C1 segment of cervical spinal cord (tissue), 14 donors: ENCODE data around the gene LIPA.
A peak's percentile ranks its signal among the peaks of the same experiment; 100 is the strongest.

Experiments
- DNase-seq, 14 donors: peaks; one replicate each; lab custom pipeline; 2025; lab: John Stamatoyannopoulos, UW

LIPA gene

DNA sequence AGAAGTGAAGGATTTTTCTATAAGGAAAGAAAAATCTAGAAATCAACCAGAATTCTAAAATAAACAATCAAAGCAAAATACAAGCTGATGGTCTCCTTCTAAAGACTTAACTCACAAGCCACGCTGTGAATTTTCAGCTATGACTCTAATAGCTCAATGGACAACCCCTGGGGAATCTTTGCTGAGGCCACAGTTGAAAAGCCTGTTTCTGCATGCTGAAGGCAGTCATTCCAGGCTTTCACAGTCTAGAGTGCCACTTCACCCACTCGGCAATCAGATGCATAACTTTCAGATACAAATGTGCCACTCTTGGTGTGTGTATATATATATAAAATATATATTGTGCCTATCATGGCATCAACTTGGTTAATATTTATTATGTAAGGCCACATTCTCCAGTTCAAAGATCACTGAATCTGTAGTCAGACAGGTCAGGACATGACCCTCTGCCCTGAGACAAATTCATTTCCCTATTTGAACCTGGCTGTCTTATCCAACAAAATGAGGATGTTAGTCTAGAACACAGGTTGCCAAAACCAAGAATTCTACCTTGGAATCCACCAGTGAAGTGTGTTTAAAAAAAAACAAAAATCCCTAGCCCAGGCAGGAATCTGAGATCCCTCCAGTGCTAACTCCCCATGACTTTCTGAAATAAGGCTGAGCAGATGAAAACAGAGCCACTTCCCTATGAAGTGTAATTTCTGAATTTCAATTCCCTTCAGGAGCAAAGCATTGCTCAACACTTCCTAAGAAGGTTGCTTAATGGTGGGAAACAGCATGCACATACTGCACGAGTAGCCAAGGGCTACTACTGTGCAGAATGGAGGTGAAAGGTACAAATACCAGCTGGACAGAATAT, 9.9 kb downstream of the LIPA start:
- DNase-seq, result no peak

DNA sequence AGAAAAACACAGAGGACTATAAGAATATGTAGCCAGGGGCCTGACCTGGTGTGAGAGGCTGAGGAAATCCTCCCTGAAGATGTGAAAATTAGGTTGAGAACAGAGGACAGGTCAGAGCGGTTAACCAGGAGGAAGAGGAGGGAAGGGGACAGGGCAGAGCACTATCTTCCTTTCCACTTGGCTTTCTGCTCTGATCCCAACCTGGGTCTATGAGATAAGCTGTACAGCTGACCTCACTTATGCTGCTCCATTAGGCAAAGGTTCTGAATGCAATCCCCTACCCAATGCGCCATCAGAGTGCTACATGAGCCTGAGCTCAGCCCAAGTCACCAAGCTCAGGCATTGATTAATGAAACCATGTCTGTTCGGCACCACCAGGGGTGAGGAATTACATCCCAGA, 10.5 kb downstream of the LIPA start:
- DNase-seq, result no peak

DNA sequence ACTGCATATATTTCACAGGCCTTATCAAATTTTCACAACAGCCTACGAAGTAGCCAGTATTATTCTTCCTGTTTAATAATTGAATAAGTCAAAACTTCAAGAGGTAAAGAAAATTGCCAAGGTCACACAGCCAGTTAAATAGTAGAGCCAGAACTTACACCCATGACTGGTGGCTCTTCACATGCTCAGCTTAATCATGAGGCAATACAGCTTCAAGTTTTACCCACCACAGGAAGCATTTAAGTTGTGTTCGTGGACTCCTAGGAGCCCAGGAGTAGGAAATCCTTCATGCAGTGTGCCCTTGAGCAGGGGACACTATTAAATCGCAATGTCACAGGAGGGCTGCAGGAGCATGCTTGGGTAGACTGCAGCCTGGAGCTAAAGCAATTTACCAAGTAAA, 11.1 kb downstream of the LIPA start:
- no peak for DNase-seq

DNA sequence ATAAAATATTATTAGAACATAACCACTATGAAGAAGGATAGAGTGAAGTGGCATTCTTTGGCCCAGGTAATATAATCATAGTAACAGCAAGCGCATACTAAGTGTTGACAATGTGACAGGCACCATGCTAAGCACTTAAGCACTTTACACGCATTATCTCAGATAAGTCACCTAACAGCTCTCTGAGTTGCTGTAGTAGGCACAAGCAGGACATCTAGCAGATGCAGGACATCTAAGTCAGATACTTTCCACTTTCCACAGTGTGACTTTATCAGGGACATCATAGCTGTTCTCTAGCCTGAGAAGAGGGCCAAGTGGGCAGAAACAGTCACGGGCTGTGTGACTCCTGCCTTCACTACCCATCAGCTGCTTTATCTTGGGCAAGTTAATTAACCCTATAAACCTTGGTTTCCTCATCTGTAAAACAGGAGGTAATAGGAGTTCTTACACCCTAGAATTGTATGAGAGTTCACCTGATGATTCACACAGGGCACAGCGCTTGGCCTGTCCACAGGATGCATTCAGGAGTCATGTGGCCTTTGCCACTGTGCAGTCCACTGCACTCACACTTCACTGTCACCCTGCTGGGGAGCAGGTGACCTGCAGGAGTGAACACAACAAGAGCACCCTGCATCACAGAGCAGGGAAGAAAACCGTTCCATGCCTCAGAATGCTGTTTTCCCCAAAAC, 12.5 kb downstream of the LIPA start:
- no peak for DNase-seq

DNA sequence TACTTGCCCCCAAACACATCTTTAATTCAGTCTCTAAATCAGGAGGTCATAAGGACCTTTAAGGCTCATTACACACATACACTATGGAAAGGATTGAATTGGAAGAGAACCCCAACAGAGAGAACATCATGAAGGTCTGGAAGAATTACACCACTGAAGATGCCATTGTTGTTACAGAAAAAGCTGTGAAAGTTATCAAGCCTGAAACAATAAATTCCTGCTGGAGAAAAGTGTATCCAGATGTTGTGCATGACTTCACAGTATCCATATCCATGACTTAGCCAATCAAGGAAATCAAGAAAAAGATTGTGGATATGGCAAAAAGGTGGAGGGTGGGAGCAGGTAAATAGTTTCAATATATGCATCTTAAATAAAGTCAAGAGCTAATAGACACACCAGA, 13.7 kb downstream of the LIPA start:
- DNase-seq, result no peak

DNA sequence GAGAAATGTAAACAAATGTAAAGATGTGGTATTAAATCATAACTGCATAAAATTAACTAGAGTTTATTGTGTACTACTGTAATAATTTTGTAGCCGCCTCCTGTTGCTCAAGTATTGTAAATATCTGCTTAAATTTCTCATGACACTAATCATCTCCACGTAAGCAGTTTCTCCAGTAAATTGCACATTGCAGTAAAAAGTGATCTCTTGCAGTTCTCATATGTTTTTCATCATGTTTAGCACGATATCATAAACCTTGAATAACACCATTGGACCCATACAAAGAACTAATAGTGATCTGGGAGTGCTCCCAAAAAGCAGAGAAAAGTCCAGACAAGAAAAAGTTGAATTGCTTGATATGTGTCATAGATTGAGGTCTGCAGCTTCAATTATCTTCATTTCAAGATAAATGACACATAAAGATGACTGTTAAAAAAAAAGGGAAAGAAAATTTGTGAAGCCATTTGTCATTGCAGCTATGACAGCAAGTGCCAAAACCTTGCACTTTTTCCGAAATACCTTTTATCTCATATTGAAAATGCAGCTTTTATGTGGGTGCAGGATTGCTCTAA, 15.3 kb downstream of the LIPA start:
- no peak for DNase-seq

DNA sequence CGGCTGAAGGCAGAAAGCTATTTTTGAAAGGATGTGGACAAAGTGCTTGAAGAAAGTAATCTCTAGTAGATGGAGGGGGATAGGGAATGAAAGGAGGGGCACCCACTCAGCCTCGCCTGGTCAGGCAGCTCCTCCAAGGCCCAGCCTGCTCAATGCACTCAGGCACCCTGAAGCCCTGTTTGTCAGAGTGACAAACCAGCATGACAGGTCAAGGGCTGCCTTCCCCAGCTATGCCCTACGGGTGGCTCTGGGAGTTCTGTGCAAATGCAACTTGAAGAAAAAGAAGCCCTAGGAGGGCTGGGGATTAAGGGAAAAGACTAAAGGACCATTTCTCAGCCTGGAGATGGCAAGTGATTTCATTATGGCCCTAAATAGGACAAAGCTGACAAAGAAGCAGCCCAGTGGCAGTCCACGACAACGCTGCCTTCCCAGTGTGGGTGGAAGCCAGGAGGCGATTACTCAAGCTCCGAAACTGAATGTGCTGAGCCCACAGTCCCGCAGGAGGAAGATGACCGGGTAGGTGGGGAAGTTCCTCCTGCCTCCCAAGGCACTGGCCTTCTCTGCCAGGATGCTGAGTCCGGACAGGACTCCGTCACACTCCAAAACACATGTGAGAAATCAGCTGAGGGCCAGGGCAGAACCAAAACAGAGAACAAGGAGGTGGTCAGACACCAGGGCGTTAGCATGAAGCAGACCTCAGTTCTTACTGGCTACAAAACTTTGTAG, 16.3 kb downstream of the LIPA start:
- peak in 12 of 14 donors; percentile 8 to 85 (median 67) for DNase-seq

DNA sequence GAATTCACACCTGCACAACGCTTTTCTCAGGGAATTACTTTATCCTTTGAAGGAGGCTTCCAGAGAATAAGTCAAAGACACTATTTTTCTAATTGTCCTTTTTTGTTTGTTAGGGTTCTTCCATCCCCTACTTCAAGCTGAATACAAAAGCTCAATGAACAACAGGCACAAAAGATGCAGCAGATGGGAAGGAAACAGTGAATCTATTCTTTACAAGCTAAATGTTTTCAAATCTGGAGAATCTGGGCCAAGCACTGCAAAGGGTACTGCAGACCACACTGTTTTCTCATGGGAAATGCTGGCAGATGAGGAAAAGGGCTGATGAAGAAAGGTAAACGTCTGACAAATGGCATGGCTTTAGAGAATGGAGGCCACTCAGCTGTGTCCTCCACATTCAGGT, 18.5 kb downstream of the LIPA start:
- DNase-seq, result peak in 2 of 14 donors; percentile 25 to 76

DNA sequence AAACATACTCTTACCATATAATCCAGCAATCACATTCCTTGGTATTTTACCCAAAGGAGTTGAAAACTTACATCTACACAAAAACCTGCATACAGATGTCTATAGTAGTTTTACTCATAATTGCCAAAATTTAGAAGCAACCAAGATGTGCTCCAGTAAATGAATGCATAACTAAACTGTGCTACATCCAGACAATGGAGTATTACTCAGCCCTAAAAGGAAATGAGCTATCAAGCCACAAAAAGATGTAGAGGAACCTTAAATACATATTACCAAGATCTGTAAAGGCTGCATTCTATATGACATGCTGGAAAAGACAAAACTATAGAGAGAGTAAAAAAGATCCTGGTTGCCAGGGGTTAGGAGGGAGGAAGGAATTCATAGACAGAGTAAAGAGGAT, 22.6 kb downstream of the LIPA start:
- no peak for DNase-seq

DNA sequence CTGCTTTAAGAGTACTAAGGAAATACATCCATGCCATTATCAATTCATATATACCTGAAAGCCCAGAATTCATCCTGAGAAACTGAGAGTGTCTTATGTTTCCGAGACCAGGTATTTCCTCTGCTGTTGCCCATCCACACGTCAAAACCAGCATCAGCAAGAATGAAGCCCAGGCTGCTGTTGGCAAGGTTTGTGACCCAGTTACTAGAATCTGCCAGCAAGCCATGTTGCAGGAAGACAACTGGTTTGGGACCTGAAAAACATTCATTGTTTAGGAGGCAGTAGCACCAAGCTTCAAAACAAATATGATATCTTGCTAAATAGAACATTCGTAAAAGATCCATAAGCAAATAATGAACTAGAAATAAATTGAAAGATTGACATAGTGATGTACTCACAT, 23.4 kb downstream of the LIPA start:
- peak in 1 of 14 donors; percentile 61 for DNase-seq

DNA sequence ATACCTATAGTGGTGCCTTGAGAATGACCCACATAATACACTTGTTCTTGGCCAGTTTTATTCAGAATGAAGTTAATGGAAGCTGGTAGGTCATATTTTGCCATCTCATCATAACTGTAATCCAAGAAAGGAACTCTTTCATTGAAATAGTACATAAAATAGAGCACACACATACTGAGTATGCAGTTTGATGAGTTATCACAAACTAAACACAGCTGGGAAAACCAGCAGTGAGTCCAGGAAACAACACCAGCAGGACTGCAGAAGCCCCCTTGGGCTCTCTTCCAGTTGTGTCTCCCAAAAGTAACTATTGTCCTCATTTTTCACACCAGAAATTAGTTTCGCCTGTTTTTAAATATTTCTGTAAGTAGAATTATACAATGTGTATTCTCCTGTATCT, 24.7 kb downstream of the LIPA start:
- no peak for DNase-seq

DNA sequence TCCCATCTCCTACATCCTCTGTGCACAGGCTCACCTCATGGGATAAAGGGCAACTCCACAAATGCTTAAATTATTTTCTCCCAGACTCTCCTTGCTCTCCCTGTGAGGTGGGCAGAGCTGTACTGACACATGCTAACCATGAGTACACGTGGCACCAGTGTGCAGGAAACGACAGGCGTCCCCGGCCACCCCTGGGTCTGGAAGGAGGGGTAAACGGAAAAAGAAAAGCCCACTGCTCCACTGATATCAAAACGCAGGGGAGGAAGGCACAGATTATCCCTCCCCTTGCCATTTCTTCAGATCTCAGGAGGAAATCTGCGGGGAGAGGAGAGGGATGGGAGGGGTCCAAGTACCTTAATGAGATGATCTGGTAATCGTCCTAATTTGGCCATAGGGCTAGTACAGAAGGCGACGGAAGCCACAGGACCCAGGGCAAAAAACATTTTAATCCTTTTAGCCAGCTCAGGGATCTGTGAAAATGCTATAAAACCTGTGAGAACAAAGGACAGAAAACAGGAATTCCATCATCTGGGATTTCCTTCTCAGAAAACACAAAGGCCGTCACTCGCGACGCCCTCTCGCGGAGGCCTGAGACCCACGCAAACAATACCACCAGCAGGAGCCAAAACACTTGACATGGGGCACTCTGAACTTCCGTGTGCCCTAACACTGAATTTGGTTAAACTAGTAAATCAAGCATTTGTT, 26.7 kb downstream of the LIPA start:
- peak in 5 of 14 donors; percentile 30 to 55 (median 34) for DNase-seq

DNA sequence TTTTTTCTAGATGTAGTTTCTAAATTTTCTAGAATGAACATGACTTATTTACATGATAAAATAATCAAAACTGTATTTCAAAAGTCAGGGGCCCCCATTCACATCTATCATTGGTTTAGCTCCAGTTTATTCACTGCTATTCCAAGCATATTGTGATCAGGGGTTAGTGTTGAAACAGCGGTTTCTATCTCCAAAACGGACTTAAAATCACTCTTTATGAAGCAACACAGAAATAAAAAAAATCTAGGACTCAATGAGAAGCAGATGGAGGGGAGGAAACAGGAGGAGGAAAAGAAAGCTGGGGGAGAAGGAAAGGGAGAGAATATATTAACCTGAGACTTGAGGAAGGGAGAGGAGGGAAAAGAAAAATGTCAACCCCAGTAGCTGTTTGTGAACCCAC, 29.7 kb downstream of the LIPA start:
- no peak for DNase-seq

DNA sequence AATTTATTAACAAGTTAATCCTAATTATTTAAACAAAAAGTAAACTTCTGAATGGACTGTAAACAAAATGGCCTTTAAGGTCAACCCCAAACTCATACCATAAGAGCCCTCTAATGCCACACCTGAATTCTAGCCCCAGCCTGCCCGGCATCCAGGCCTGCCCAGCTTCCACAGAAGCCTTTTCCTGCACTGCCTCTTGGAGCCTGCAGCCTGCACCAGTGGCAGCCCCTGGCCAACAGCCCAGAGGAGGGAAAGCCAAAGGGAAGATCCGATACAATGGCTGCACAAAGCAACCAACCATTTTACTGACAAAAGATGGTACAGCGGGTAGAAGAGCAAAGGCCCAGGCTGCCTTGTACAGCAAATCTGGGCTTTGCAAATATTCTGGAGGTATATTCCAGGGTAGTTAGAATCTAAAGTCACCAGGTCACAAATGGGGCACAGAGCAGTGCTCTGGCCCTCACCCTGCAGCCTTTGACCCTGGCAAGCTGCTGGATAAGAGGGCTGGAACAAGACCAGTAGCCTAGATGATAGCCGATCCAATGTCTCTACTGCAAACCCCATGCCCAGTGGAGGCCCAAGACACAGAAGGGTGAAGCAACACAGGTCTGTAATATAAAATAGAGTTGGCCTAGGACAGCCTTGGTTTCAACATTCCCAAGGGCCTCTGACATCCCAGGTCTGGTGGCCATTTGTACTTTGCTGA, 31.9 kb downstream of the LIPA start:
- peak in 8 of 14 donors; percentile 26 to 73 (median 44) for DNase-seq

DNA sequence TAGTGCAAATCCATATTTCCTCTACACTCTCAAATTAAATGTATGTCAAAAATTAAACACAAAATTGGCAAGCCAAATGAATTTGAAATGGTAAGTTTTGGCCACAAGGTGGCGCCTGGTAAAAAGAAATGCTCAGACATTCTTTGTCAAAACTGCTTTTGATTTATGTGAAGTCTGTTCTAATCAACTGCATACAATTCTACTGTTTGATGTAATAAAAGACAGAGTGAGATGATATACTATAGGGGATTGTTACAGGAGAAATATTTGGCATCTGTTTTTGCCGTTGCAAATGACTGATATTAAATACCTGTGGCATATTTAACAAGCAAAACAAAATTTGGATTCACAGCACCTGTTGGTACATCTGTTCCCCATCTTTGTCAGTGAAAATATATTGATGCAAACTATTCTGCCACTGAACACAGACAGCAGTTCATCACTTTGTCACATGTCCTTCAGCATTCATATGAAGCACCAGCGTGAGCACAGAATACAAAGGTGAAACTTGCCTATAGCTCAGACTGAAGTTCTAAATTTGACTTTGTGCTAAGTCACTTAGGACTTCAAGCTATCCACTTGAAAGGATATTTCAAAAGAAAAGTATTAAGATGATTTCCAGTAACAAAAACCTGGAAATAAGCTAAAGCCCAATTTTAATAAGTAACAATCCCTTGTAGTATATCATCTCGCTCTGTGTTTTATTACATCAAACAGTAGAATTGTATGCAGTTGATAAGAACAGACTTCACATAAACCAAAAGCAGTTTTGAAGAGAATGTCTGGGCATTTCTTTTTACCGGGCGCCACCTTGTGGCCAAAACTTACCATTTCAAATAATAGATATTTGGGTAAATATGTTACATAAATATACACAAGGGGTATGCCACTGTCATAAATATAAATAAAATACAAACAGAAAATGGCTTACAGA, 34.3 kb downstream of the LIPA start:
- peak in 4 of 14 donors; percentile 21 to 64 (median 43) for DNase-seq

DNA sequence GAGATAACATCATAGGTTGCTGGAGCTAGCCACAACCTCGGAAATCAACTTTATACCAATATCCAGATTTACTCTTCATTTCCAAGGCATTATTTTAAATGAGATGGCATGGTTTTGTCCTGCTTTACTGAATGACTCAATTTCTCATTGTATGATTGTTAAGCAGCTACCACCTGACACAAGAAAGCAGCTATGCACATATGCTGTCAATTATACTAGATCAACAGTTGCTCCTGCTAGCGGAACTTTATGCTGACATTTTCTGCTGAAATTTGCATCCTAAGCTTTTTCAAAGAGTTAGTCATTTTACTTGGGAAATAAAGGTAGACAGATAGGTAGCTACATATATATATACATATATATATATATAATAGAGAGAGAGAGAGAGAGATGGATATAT, 35.5 kb downstream of the LIPA start:
- DNase-seq, result no peak

DNA sequence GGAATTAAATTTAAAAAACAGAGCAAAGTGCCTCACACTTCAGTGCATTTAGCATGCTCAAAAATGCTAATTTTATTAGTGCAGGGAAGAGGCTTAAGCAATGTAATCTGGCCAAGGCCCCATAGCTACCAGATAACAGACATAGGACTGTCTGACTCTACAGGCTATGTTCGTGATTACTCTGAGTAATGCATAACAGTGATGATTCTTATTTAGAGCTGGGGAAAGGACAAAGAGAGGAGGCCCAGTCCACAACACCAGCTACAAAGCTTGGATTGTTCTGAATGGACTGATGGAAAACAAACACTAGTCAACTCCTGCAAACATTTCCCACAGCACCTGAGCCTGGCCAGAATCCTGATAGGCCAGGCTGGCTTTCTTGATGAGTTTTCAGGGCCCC, 36.1 kb downstream of the LIPA start:
- DNase-seq, result peak in 3 of 14 donors; percentile 20 to 44 (median 27)

DNA sequence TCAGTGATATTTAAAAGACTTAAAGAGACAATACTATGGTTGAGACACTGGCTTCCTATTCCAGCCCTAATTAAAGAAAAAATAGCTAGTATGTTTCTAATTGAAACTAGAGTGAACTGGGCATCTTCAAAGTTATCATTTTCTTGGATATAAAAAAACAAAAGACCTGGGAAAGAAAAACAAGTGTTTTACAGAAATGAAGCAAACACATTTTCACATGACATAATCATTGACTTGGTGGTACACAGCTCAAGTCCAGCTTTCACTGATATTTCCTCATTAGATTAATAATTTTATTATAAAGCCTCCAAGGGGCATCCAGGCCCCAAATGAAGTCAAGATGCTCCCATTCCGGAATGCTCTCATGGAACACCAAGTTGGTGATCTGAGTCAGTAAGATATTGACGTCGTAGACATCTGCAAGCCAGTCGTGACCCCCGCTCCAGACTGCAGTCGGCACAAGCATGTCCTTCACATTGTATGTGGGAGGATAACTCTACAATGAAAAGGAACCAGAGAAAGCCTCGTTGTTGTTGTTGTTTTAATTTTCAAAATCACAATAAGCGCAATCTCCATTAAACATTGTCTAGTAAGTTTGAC, 36.9 kb downstream of the LIPA start:
- DNase-seq, result no peak

DNA sequence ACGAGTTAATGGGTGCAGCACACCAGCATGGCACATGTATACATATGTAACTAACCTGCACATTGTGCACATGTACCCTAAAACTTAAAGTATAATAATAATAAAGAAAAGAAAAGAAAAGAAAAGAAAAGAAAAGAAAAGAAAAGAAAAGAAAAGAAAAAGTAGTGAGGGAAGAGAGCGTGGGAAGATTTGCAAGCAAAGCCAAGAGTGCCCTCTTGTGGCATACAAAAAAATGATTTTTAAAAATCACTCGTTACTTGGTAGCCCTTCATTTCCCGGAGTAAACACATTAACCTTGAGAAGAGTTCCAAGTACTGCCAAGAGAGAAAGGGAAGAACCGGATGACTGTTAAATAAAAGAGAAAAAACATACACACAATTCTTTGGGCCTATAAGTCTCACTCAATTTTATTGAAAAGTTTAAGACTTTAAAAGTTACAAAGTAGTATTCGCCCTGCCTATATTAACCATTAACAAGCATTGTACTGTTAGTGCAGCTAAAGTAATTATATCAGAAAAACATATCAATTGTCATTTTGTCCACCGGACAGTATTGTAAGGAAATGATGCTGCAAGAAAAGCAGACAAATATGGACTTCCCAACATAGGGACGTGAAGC, 38.3 kb downstream of the LIPA start:
- DNase-seq, result no peak
